CD4-positive, alpha-beta T cell treated with Interleukin-21 for 1 hour (primary cell): ENCODE data around the gene C1QTNF6.

Experiments
- DNase-seq: peaks from one replicate; pipeline ENCODE4 v3.0.0-alpha.2; 2020

Gene C1QTNF6

DNA sequence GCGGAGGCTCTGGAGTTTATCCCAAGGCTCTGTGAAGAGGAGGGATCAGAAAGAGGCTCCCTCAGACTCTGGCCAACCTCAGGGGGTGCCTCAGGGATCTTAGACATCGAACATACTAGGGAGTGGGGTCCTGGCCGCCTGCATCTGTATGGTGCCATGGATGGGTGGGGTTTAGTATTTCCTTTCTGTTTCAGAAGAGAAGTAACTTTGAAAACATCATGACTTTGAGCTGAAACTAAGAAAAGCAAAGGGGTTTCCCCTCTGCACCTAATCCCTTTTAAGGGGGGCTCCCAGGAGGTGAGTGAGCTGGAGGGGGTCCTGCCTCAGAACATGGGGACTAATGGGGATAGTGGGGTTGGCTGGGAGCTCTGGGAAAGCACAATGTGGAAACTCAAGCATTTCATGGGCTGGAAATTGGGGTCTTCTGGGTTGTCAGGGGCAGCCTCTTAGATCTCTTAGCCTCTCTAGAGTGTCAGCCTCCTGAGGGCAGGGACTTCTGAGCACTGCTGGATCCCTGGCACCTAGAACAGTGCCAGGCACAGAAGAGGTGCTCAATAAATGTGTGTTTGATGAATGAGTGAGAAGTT lies 36.0 kb upstream of the C1QTNF6 start:
- no peak for DNase-seq

DNA sequence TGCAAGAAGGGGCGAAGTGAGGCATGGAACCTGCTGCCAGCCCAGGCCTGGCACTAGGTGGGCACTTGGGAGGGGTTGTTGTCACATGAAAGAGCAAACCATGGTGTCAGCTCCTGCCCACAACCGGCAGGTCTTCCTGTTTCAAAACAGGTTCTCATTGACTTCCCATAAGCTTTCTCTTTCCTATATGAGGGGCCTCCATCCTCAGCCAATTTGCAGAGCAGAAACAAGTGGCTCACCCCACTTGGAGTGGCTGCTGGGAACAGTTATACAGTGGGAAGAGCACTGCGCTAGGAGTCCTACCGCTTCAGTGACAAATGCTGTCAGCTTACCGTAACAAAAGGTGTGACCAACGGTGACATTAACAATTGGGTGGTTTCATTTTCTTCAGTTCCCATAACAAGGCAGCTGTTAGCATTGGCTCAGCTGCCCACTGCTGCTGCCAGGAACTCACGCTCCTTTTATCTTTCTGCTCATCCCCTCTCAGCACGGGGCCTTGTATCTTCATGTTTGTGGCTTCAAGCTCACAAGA lies 34.5 kb upstream of the C1QTNF6 start:
- DNase-seq = peak; percentile 85

DNA sequence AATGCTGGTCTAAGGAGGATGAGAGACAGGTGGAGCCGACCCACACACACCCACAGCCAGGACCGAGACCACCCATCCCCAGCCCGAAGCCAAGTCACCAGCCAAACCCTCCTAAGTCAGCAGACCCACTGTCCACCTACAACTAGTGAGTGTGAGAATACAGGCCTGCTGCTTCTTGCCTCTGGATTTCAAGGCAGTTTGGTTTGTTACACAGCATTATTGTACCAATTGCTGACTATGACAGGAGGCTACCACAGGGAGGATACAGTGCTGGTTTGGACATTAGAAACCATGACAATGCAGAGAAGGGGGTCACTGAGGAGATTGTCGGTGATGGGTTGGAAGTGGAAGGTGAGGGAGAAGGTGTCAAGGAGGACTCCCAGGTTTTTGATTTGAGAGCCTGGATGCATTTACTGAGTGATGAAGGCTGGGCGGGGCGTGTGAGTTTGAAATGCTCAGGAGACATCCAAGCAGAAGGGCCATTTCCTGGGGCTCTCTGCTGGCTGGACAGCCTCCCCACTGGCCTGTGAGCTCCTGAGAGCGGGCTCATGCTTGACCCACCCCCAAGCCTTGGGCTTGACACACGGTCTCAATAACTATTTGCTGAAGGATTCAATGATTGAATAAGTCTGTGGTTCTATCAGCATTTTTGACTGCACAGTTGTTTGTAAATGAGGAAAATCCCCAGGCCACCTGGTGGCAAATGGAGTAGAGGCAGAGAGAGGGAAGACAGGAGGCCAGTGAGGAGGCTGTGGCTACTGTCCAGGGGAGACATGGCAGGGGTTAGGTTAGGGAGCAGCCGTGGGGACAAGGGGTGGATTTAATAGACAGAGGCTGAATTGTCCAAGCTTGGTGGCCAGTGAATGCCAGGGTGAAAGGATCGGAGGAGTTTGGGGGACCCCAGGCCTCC lies 33.6 kb upstream of the C1QTNF6 start:
- DNase-seq = no peak

DNA sequence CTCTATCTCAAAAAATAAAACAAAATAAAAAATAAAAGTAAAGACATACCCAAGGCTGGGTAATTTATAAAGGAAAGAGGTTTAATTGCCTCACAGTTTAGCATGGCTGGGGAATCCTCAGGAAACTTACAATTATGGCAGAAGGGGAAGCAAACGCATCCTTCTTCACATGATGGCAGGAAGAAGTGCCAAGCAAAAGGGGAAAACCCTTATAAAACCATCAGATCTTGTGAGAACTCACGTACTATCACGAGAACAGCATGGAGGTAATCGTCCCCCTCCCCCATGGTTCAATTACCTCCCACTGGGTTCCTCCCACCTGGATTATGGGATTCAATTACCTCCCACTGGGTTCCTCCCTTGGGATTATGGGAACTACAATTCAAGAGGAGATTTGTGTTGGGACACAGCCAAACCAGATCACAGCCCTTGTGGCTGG lies 32.5 kb upstream of the C1QTNF6 start:
- no peak for DNase-seq

DNA sequence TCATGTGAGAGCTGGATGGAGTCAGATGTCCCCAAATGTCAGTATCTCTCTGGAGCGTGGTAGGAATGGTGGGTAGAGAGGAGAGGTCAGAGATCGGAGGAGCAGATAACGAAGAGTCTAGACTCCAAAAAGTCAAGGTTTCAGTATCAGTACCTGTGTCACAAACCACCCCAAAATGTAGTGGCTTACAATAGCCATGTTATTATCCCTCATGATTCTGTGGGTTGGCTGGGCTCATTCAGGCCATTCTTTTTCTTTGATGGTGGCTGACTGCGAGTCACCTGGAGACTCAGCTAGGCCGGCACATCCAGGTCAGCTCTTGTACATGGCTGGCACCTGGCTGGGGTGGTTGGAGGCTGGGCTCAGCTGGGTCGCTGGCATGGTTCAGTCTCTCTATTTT lies 31.5 kb upstream of the C1QTNF6 start:
- DNase-seq = no peak

DNA sequence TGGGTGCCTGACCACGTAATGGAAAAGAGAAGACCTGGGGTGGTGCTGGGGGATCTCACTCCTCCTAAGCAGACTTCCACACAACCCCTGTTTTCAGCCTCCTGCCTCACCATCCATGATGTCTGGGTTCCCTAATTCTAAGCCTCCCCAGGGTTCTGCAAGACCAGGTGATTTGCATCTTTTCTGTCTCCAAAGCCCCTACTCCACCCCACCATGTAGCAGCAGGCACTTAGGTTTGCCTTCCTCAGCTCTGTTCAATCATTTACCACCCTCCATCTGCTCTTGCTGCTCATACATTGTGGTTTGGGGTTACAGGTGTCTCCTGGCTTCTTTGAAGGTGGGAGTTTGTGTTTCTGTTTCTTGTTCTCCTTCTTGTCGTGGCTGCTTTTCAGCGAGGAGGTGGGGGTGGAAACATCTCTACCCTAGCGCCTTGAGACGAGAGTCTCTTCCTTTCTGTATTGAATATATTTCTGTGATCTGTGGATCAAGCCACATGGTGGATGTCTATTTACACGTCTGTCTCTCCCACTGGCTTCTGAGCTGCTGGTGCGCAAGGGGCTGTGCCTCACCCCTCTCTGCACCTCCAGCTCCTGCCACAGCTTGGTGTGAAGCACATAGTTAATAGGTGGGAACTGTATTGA lies 30.8 kb upstream of the C1QTNF6 start:
- DNase-seq = peak; percentile 85

DNA sequence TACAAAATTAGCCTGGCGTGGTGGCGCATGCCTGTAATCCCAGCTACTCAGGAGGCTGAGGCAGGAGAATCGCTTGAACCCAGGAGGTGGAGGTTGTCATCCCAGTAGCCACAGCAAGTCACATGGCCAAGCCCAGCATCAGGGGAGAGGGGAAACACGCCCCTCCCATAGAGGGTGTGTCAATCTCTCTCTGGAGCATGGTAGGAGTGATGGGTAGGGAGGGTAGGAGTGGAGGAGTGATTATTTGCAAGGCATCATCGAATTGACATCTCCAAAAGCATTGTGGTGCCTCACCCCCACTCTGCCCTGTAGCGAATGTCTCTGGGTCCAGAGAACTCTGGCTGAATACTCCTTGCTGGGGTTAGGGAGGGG lies 30.3 kb upstream of the C1QTNF6 start:
- DNase-seq = no peak

DNA sequence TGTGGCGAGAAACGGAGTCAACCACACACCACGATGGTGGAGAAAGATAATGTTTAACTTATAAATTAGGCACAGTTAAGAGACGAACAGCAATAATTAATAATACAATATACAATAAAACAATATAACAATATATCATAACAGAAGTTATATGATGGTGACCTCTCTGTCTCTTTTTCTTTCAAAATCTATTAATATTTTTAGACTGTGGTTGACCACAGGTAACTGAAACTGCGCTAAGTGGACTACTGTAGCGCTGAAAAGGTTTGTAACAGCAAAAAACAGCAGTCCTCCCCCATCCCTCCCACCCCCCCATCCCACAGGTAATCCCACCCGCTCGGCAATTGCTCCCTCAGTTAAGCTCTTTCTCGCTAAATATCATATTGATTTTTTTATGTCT lies 27.8 kb upstream of the C1QTNF6 start:
- no peak for DNase-seq

DNA sequence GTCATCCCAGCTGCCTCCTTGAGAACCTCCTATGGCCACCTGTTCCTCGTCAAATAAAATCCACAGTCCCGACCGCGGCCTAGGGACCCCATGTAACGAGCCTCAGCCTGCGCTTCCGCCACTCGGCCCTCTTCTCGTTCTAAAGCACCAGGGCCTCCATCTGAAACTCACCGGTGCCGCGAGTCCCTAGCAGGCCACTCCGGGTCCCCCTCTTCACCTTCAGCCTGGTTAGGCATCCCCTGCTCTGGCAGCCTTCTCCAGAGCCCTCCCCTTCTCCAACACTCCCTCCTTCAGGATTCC lies 26.6 kb upstream of the C1QTNF6 start:
- no peak for DNase-seq

DNA sequence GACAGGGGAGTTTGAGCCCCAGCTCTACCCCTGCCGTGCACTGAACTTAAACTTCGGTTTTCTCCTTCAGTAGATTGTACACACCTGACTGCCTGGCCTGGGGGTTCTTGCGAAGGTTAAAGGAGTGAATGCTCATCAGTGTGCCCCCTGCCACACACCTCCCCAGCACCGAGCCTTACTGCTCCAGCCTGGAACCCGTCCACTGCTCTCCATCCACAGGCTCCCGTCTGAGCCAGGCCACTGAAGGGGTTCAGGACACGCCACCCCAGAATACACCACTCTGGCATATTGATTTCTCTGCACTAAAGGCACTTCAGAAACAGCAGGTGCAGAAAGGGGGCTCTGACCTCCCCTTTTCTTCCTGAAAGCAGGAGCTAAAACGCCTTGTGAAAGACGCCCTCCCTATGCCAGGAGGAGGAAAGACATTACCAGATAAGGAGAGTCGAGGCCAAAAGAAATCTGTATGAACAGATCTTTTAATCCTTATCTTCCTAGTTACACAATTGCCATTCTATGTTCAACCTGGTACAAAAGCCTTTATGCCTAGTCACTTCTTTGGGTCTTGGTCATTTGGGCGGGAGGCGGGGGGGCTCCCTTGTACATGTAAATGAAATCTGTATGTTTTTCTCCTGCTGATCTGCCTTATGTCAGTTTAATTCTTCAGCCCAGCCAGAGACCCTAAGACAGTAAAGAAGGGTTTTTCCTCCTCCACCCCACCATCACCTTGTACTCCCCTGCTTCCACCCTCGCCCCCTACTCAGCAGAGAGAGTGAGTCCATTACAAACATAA lies 26.1 kb upstream of the C1QTNF6 start:
- DNase-seq = no peak

DNA sequence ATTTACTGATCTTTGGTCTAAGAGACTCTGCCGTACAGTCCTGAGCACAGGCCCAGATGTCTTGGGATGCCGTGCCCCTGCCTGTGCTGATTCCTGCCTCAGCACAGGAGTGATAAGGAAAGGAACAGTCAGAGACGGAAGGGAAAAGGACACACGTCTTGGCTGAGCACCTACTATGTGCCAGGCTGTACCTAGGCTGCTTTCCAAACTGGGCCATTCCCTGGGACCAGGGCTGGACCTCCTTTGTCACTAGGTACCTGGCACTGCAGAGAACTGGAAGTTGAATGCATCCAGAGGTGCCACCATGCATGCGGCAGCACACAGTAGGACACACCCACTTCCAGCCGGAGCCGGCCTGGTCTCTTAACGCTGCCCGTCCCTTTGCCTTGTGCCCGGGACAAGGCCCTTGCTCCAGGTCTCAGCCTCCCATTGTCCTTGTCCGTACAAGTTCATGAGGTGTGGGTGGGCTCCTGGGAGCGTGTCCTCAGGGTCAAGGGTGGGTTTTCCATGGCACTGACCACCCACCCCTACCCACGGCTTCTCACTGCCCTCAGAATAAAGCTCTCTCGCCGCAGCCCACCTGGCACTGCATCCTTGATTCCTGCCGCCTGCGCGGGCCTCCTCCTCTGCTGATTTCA lies 25.3 kb upstream of the C1QTNF6 start:
- DNase-seq = no peak

DNA sequence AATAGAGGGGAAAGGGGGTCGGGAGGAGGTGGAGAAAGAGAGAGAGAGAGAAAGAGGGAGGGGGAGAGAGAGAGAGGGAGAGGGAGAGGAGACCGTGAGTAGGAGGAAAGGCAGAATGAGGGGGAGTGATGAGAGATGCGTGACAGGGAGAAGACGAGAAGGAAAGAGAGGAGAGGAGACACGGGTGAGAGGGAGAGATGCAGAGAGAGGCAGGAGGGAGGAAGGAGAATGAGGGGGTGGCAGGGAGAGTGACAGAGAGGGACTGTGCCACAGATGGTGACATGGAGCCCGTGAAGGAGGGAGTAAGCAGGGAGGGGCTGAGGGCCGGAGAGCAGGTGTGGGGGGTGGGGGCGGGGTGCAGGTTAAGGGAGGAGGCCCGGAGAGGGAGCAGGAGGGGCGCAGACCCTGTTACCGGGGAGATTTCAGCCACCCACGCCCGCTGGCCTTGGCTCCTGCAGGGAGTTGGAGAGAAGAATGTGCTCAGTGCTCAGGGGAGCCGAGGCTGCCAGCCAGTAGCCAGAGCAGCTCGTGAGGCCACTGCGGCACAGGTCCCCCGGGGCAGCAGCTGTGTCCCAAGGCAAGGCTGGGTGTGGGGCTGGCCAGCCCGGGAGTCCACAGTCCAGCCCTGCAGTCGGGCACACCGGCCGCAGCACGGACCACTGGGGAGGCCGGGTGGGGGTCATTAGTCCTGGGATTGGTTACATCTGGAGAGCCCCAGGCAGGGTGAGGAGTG lies 24.3 kb upstream of the C1QTNF6 start, which contains the start of gene SSTR3:
TSS of gene SSTR3 (minus strand) at position 304 of the 733 bp plus-strand sequence. CDS start 4,674 bp downstream, outside the sequence.
- DNase-seq = no peak

DNA sequence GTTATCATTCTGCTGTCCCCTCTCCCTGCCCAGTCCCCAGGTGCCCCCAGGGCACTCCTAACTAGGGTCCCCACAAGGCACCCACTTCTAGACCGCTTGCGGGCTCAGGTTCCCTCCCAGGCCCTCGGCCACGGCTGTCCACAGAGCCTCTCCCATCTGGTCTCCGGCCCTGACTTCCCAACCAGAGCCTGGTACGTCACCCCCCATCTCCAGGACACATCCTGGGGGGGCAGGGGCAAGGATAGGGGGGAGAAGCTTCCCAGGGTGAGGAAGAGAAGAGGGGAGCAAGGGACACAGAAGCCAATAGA lies 23.8 kb upstream of the C1QTNF6 start:
- no peak for DNase-seq

DNA sequence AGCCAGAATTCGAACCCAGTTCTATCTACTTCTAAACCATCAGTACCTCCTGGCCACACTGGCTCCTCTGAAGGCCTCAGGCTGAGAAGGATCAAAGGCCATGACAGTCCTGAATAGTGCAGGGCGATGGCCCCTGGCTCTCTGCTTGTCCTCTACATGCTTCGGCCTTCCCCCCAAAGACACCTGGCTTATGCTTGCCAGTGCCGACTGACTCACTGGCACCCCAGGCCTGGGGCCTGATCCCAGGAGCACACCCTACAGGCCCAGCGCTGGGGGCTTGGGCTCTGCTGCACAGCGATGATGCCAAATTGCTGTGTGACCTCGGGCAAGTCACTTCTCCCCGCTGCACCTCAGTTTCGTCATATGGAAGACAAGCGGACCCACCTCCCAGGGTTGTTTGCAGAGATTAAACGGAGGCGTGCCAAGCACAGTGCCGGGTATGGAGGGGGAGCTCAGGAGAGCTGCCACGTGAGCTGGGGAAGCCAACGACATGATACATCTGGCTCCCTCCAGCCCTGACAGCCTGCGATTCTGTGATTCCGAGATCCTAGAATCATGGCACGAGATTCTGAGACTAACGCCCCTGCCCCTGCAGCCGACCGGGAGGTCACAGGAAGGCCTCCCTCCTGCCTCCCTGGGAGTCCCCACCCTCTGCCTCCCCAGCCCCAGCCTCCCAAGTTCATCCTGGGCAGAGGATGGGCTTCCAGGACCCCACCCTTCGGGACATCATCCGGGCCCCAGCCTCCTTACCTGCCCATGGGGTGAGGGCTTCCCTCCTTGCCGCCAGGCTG lies 23.2 kb upstream of the C1QTNF6 start:
- DNase-seq = no peak

DNA sequence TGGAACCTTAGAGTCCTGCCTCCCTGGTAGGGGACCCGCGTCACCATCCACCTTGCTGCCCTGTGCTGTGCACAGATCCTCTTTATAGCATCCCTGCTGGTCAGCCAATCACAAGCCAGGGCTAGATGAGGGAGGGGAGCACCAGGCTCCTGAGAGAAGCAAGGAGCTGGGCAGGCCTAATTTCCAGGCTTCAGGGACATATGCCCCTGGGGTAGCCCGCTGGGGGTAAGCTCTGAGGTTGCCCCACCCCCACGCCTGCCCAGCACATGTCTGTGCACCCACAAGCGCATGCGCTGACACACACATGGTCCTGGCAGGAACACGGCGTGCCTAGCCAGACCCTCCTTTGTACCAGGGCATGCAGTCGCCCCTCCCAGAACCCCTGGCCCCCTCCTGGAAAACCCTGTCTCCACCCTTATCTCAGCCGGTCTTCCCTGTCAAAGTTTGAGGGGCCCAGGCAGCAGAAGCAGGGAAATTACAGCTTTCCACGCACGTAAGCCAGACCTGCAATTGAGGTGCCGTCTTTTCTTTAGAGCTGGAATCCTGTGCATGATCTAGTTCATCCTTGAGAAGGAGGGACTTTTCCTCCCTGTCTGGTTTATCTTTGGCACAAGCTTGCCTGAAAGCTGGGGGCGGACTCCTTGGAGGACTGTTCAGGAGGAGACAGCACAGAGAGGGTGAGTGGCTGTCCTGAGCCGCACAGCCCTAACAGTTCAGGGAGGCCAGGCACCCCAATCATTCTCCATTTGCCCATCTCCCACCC lies 22.2 kb upstream of the C1QTNF6 start:
- DNase-seq = no peak

DNA sequence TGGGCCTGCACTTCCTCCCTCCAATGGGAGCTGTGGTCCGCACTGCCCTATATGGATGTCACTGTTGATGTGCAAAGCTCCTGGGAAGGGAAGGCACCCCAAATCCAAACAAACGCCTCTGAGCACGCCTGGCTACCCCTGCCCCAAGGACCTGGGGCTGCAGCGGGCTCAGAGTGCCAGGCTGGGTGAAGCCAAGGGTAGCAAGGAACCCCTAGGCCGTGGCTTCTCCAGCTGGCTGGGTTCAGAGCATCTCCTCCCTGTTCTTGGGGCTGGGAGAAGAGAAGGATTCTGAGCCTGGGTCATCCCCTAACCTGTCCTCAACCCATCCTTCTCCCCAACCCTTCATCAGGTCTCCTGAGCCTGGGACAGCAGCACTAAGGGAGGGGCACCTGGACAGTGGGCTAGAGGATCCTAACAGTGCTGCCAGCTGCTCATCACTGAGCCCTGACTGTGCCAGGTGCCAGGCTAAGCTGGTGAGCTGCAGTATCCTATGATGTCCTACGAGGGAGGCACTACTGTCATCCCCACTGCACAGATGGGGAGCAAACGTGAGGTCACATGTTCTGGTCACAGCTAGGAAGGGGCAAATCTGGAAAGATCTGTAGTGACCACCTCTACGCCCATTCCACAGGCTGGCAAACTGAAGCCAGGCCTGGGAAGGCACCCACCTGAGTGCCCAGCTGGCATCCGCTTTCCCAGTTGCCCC lies 21.2 kb upstream of the C1QTNF6 start:
- DNase-seq = no peak

DNA sequence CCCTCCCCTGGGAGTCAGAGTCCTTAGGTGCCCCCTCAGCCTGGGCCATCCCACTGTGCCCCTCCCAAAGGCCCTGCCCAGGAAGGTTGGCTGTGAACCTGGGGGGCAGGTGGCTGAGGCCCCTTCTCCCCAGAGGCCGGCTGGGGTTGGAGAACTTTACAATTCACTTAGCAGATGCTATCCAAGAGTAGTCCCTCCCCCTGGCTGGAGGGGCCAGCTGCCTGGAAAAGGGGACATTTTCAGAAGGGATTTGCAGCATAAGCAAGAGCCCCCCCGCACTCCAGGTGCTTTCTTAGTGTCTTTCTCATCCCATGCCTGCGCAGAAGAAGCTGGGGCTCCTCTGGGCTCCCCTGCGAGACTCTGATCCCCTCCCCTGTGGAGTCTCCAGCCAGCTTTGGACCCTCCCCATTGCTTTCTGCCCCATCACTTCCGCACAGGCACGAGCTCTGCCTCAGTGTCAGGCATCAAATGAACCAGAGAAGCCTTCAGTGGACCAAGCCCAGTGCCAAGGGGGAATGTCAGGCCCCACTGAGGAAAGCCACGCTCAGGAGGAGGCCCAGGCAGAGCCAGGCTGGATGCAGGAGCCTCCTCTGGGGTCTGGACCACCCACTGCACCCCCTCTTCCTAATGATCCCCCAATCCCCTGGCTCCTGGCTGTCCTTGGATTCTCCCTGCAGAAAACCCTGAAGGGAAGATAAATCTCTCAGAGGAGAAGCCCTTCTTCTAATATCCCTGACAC lies 20.5 kb upstream of the C1QTNF6 start:
- no peak for DNase-seq

DNA sequence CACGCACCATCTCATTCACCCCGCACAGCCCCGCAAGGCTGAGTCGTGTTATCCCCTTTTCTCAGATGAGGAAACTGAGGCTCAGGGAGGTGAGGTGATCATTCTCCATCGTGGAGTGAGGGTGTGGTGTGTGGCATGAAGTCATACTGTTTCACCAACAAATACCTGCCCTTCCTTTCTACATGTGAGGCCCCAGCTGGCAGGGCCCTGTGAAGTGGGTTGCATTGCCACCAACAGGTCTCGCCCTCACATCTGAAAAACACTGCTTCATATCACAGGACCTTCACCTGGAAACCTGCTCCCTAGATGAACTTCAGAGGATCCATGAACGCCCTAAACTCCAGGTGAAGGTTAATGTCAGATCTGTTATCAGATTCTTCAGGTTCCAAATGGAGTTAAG lies 19.9 kb upstream of the C1QTNF6 start:
- no peak for DNase-seq
